Endodermal cell (in vitro differentiated cells): ENCODE results near the gene SPATA21. TPM values are rescaled to one million over a fixed set of nuclear protein-coding genes. Genes with fewer than 3 reads are reported as not detected.
A peak's percentile ranks its signal among the peaks of the same experiment; 100 is the strongest.

Source experiments
- DNase-seq: peaks from one replicate; pipeline ENCODE4 v3.0.0-alpha.2; 2017
- H3K27ac ChIP-seq: 2 replicates; pipeline ENCODE4 v1.5.1; 2013; ENCODE audit warnings: mild to moderate bottlenecking, low read depth, low read length, moderate library complexity
- H3K27me3 ChIP-seq: 2 replicates; pipeline ENCODE4 v1.6.1; 2013; ENCODE audit warnings: mild to moderate bottlenecking, low read length, moderate library complexity; ENCODE audit not compliant: insufficient read depth, control insufficient read depth, poor library complexity, severe bottlenecking
- H3K36me3 ChIP-seq: 2 replicates; pipeline ENCODE4 v1.7.0; 2013; ENCODE audit warnings: mild to moderate bottlenecking, low read length, moderate library complexity; ENCODE audit not compliant: control insufficient read depth, insufficient read depth
- H3K4me1 ChIP-seq: one replicate; pipeline ENCODE4 v1.7.0; 2013; ENCODE audit warnings: low read length; ENCODE audit not compliant: control insufficient read depth, insufficient read depth
- H3K4me3 ChIP-seq: 2 replicates; pipeline ENCODE4 v1.5.1; 2013; ENCODE audit warnings: mild to moderate bottlenecking, low read length, moderate library complexity
- H3K9ac ChIP-seq: 2 replicates; pipeline ENCODE4 v1.6.1; 2013; ENCODE audit warnings: mild to moderate bottlenecking, low read length, moderate library complexity; ENCODE audit not compliant: poor library complexity, severe bottlenecking; ENCODE audit errors: extremely low read depth
- H3K9me3 ChIP-seq: 2 replicates; pipeline ENCODE4 v1.6.1; 2013; ENCODE audit warnings: mild to moderate bottlenecking, low read length, moderate library complexity; ENCODE audit not compliant: control insufficient read depth
- H3K27ac Mint-ChIP-seq: 2 replicates; pipeline ENCODE4 v1.8.0; 2020; ENCODE audit warnings: mixed read lengths
- H3K27me3 Mint-ChIP-seq: 2 replicates; pipeline ENCODE4 v1.8.0; 2021; ENCODE audit warnings: mild to moderate bottlenecking, mixed read lengths; ENCODE audit not compliant: insufficient read depth
- H3K36me3 Mint-ChIP-seq: 2 replicates; pipeline ENCODE4 v1.8.0; 2020; ENCODE audit warnings: low read depth, mixed read lengths
- H3K4me1 Mint-ChIP-seq: 2 replicates; pipeline ENCODE4 v1.8.0; 2020; ENCODE audit warnings: mixed read lengths
- H3K4me3 Mint-ChIP-seq: 2 replicates; pipeline ENCODE4 v1.8.0; 2020; ENCODE audit warnings: mild to moderate bottlenecking, moderate library complexity, mixed read lengths
- H3K9me3 Mint-ChIP-seq: 2 replicates; pipeline ENCODE4 v1.8.0; 2020; ENCODE audit warnings: mild to moderate bottlenecking, mixed read lengths
- WGBS, 2 experiments: methylation state at CpG; one replicate each; pipeline versions ENCODE4 v1.1.5 to v1.1.7; 2013; ENCODE audit warnings: missing lambda C conversion rate in 2 of 2, mixed read lengths in 1 of 2; ENCODE audit not compliant: insufficient coverage in 1 of 2, insufficient read length in 1 of 2; 5-methylcytosine and 5-hydroxymethylcytosine counted together
- total RNA-seq, 2 donors: library from RNA; stranded (reverse); fragmentation: NEBNext Ultra II Directional in 1 of 2; extraction: Animal tissue kit (Norgen Biotek cat#: 25700) in 1 of 2; gene quantifications; 2 replicates in 1 of 2; 3 replicates in 1 of 2; pipeline ENCODE4 v1.2.1, GENCODE V29; 2021
- TF ChIP-seq, protein P1 (sequence below): fragments of 200-600 bp; sonication (generic); conservative IDR thresholded peaks from 2 replicates; pipeline ENCODE4 v1.5.0; 2021; ENCODE audit warnings: antibody characterized with exemption, mild to moderate bottlenecking

Gene SPATA21
- total RNA-seq, 2 donors from 2014 or later, result not detected

- Histone ChIP-seq H3K9me3 (no peaks in the 10 kb centered on the region), H3K4me3 (peak overlapping the region; percentile 93), H3K9ac (peak overlapping the region; percentile 62), H3K36me3 (no peaks in the 10 kb centered on the region), H3K27ac (peak overlapping the region; percentile 88), H3K27me3 (no peaks in the 10 kb centered on the region), H3K4me1 (no peaks in the 10 kb centered on the region)
- TF ChIP-seq, protein P1, sequence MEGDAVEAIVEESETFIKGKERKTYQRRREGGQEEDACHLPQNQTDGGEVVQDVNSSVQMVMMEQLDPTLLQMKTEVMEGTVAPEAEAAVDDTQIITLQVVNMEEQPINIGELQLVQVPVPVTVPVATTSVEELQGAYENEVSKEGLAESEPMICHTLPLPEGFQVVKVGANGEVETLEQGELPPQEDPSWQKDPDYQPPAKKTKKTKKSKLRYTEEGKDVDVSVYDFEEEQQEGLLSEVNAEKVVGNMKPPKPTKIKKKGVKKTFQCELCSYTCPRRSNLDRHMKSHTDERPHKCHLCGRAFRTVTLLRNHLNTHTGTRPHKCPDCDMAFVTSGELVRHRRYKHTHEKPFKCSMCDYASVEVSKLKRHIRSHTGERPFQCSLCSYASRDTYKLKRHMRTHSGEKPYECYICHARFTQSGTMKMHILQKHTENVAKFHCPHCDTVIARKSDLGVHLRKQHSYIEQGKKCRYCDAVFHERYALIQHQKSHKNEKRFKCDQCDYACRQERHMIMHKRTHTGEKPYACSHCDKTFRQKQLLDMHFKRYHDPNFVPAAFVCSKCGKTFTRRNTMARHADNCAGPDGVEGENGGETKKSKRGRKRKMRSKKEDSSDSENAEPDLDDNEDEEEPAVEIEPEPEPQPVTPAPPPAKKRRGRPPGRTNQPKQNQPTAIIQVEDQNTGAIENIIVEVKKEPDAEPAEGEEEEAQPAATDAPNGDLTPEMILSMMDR, result no peak
- Mint-ChIP-seq H3K27me3 (no peaks in the 10 kb centered on the region), H3K36me3 (no peaks in the 10 kb centered on the region), H3K27ac (peak overlapping the region; percentile 92), H3K9me3 (no peaks in the 10 kb centered on the region), H3K4me3 (peak overlapping the region; percentile 96), H3K4me1 (peaks cover 10% of the 10 kb centered on the region)
- DNase-seq, result no peak
- 1% methylated on average over 14 to 20 of the region's 20 CpGs for WGBS, 2 experiments
These were observed 85.7 kb downstream of the SPATA21 start for GRCh38 chr1:16351456-16351993.

DNA sequence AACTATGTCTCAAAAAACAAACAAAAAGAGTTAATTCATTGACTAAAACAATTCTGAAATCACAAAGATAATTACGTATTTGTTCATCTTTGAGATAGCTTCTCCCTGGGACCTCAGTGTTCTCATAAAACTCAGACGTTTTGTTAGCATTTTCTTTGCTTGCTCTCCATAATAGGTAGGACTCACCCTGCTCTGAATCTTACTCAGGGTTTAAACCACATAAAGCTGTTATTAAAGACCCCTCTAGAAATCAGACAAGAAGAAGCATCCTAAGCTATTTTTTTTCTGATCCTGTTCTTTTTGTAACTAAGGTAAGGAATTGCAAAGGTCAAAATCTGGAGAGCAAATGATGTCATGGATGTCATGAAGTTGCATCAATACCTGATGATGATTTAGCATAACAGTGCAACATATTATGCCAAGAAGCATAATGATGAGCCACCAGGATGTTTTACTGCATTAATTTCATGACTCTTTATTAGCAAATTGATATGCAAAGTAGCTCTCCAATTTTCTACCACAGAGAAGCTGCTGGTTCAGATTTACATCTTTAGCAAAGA is 87.3 kb downstream of the SPATA21 start:
- TF ChIP-seq, protein P1, result no peak
- Histone ChIP-seq H3K27me3 (no peaks in the 10 kb centered on the region), H3K36me3 (no peaks in the 10 kb centered on the region), H3K9ac (no peak overlapping the region), H3K27ac (no peak overlapping the region), H3K4me1 (no peaks in the 10 kb centered on the region), H3K9me3 (no peaks in the 10 kb centered on the region), H3K4me3 (no peak overlapping the region)
- H3K9me3 Mint-ChIP-seq, result no peaks in the 10 kb centered on the region
- H3K27me3 Mint-ChIP-seq, result no peaks in the 10 kb centered on the region
- WGBS, 2 experiments, result 84 to 85% methylated on average over 2 of the region's 2 CpGs
- no peak for DNase-seq
- H3K4me3 Mint-ChIP-seq, result no peak overlapping the region
- no peaks in the 10 kb centered on the region for H3K36me3 Mint-ChIP-seq
- H3K27ac Mint-ChIP-seq, result no peak overlapping the region
- peaks cover 10% of the 10 kb centered on the region for H3K4me1 Mint-ChIP-seq

Other genes with a start within 250 kb of the SPATA21 start
- 10 to 100 TPM; 14.8 to 17.5 TPM for gene ARHGEF19, start 224.8 kb downstream of the SPATA21 start, total RNA-seq
- 10 to 100 TPM in 1 of 2 donors, 1 to 10 TPM in 1; 9.6 to 10.3 TPM for gene CPLANE2, start 200.2 kb downstream of the SPATA21 start, total RNA-seq
- 10 to 100 TPM; 17.6 to 20.0 TPM for gene FBXO42, start 84.9 kb downstream of the SPATA21 start, total RNA-seq
- 100 to 1,000 TPM; 111 to 118 TPM for gene SZRD1, start 70.2 kb downstream of the SPATA21 start, total RNA-seq
- 10 to 100 TPM; 43.9 to 45.8 TPM for gene NECAP2, start 3.3 kb upstream of the SPATA21 start, total RNA-seq
- gene RNU1-1, start 76.9 kb upstream of the SPATA21 start, total RNA-seq, result 1,000 to 10,000 TPM; 2,483 to 3,611 TPM
- 10 to 100 TPM; 39.2 to 42.5 TPM for gene NBPF1, start 176.1 kb upstream of the SPATA21 start, total RNA-seq
- gene RNU1-3, start 229.5 kb upstream of the SPATA21 start, total RNA-seq, result 1,000 to 10,000 TPM; 2,483 to 3,611 TPM